GM12865 (cell line): ENCODE measurements around the gene MIP.

Experiments used
- DNase-seq: peaks from one replicate; pipeline ENCODE4 v3.0.0; 2010; ENCODE audit warnings: low read depth
- H3K4me3 ChIP-seq: 2 replicates; pipeline ENCODE4 v1.5.1; 2011; ENCODE audit warnings: mild to moderate bottlenecking, low read depth, low read length, control low read depth
- CTCF ChIP-seq: IDR thresholded peaks from 2 replicates; pipeline ENCODE4 v1.5.1; 2011; ENCODE audit warnings: low read length, control low read depth, low read depth, inconsistent platforms; ENCODE audit not compliant: insufficient read depth; ENCODE audit errors: missing control alignments

MIP gene

GRCh38 chr12:56474389-56474788, 19.9 kb upstream of the MIP start:
- TF ChIP-seq CTCF, result no peak
- DNase-seq, result no peak
- no peak overlapping the region for H3K4me3 ChIP-seq

- peak overlapping the region; percentile 99 for H3K4me3 ChIP-seq
- peak; percentile 68 for DNase-seq
- no peak for TF ChIP-seq CTCF
Observed at GRCh38 chr12:56469007-56469930, 14.8 kb upstream of the MIP start.

- peak within 1 kb of the TSS; percentile 99 for H3K4me3 ChIP-seq
- DNase-seq, result peak; percentile 98
- TF ChIP-seq CTCF, result peak; percentile 27
Observed at GRCh38 chr12:56468216-56469006, 14.0 kb upstream of the MIP start, which contains the start of gene SPRYD4. Gene SPRYD4, plus strand, starts transcription at chr12:56468578. Its CDS starts 14 bp downstream, at chr12:56468592.

- H3K4me3 ChIP-seq, result no peak overlapping the region
- no peak for TF ChIP-seq CTCF
- DNase-seq, result no peak
Observed at GRCh38 chr12:56462565-56462964, 8.1 kb upstream of the MIP start.

GRCh38 chr12:56461235-56462159, 7.0 kb upstream of the MIP start:
- DNase-seq, result no peak
- H3K4me3 ChIP-seq, result no peak overlapping the region
- no peak for TF ChIP-seq CTCF

- no peak for DNase-seq
- H3K4me3 ChIP-seq, result no peak overlapping the region
- no peak for TF ChIP-seq CTCF
Observed at GRCh38 chr12:56457817-56458216, 3.4 kb upstream of the MIP start.
